HCT116 (cell line): ENCODE results near the gene SLC6A8.
"Not testable (repeated sequence)": the region's sequence is repeated elsewhere in the genome, so short reads cannot be mapped to it uniquely, and the experiment has no call there.

ENCODE experiments used
- ATF3 ChIP-seq: IDR thresholded peaks from 2 replicates; pipeline ENCODE4 v1.6.1; 2012
- CTCF ChIP-seq, 3 experiments: fragments of 200-600 bp in 1 of 3; sonication (generic) in 1 of 3; IDR thresholded peaks in 2 of 3; conservative IDR thresholded peaks in 1 of 3; 2 replicates each; pipeline ENCODE4 v1.5.1; 2012 to 2017; ENCODE audit warnings: low read depth in 2 of 3, low read length in 2 of 3, antibody characterized with exemption in 1 of 3, borderline replicate concordance in 1 of 3, control low read depth in 1 of 3, mild to moderate bottlenecking in 1 of 3, mixed read lengths in 1 of 3, mixed run types in 1 of 3, moderate library complexity in 1 of 3; ENCODE audit not compliant: insufficient read depth in 1 of 3
- EZH2phosphoT487 ChIP-seq: fragments of 200-600 bp; IDR thresholded peaks from 2 replicates; pipeline ENCODE4 v1.6.1; 2018; ENCODE audit warnings: antibody characterized with exemption, borderline replicate concordance
- MAX ChIP-seq: IDR thresholded peaks from 2 replicates; pipeline ENCODE4 v1.6.1; 2012
- SIN3A ChIP-seq: IDR thresholded peaks from 2 replicates; pipeline ENCODE4 v1.6.1; 2012; ENCODE audit warnings: low read depth
- TCF7L2 ChIP-seq: IDR thresholded peaks from 2 replicates; pipeline ENCODE4 v1.7.0; 2011; ENCODE audit warnings: borderline replicate concordance, inconsistent platforms; ENCODE audit not compliant: insufficient read depth, insufficient read length; ENCODE audit errors: extremely low read depth
- ZFX ChIP-seq: fragments of 450-650 bp; IDR thresholded peaks from 2 replicates; pipeline ENCODE4 v1.6.1; 2017

- TF ChIP-seq ZFX; CTCF (IDR thresholded peaks at IDR 0.05 in 2 of 3, conservative IDR thresholded peaks at IDR 0.05 in 1 of 3; ENCODE audit: borderline replicate concordance in 1 of 3, insufficient read depth in 1 of 3, low read depth in 2 of 3, low read length in 2 of 3); EZH2phosphoT487; ATF3; SIN3A; MAX; TCF7L2: not testable (repeated sequence)
Observed at GRCh38 chrX:153696538-153696937, 8.8 kb downstream of the SLC6A8 start.
